ENCODE results near the gene CCDC201.

The CCDC201 gene, protein sequence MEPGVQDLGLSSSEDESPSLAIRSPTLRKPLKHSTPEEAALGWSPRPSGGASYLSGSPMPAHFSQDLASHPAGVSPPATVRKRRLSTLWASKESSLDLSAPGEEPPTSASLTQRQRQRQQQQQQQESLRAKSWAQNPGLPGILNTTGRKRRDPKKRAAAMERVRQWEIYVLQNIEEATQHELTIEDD

DNA sequence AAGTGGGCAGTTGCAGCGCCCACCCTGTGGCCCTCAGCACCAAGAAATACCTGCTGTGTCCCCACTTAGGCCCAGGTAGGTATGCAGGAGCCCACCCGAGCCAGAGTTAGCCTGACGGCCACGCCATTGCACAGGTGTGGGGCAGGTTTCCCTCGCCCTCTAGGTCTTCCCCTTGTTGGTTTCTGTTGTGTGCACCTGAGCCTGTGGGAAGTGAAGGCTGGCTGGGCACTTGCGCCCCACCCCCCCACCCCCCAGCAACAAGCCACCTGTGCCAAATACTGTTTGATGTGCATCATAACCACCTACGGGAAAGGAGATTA lies at the start of gene CCDC201:
Gene CCDC201, minus strand, starts transcription at position 48 of the 320 bp plus-strand sequence. CDS start 75 bp downstream, outside the sequence.
- Histone ChIP-seq H2AFZ (ENCODE audit: low read length) (peak within 1 kb of the TSS; percentile 46), H3K4me3 (ENCODE audit: low read length) (no peak within 1 kb of the TSS), H3K9ac (ENCODE audit: low read length) (no peak within 1 kb of the TSS), H3K36me3 (replicated peaks; ENCODE audit: insufficient read depth, low read length) (no peaks in the 10 kb centered on the region), H3K79me2 (ENCODE audit: low read length) (no peaks in the 10 kb centered on the region), H3K27ac (ENCODE audit: low read length) (peak within 1 kb of the TSS; percentile 70; the same call in 1 of the 2 replicates), H3K9me2 (replicated peaks; ENCODE audit: insufficient read depth, low read length) (no peaks in the 10 kb centered on the region), H3K9me3 (replicated peaks; ENCODE audit: insufficient read depth, low read length) (no peaks in the 10 kb centered on the region), H3K27me3 (replicated peaks; ENCODE audit: insufficient read depth, low read length) (no peaks in the 10 kb centered on the region), H3K4me2 (ENCODE audit: low read depth, low read length) (peak within 1 kb of the TSS; percentile 33), H3K4me1 (ENCODE audit: low read length) (peaks cover 33% of the 10 kb centered on the region), H3F3A (ENCODE audit: insufficient read depth, low read length) (peaks cover 15% of the 10 kb centered on the region; the same call in 1 of the 2 replicates), H4K20me1 (ENCODE audit: insufficient read depth, low read length) (no peaks in the 10 kb centered on the region)
- TF ChIP-seq CTCF (IDR thresholded peaks at IDR 0.05; ENCODE audit: low read length) (no peak), EZH2 (optimal IDR thresholded peaks at IDR 0.05; ENCODE audit: low read depth, low read length) (no peak), EZH2phosphoT487 (IDR thresholded peaks at IDR 0.05; ENCODE audit: low read length) (no peak)
- DNase-seq = no peak

DNA sequence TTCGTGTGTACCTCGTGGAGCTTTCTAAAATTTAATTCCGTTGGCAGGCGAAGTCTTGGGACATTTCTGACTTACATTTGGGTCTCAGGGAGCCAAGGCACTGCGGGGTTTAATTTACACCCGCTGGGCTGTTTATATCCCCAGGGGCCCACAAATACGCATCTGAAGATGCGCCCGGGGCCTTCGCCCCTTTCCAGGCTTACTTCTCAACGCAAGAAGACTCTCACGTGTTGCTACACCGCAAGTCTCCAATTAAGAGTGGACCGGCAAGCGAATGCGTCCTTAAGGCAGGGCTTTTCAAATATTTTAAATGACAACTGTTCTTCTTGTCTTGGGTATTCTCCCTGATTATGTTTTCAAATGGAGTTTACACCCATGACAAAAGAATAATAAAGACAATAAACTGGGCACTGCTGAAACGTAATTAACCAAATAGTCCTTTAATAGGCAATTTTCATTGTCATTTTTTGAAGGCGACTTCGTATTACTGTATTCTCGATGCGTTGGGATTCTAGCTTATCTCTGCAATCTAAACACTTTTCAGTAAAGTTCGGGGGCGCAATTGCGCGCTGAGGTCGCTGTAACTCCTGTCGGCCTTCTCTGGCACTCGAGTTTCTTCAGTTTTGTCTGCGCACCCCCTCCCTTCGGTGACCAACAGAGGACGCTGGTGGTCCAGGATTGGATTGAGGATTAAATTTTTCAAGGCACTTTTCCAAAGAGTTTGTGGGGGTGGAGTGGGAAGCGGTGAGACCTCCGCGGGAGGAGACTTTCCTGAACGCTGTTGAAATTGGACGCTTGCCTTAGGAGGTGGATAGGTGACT lies 49.0 kb upstream of the CCDC201 start:
- TF ChIP-seq EZH2phosphoT487 (IDR thresholded peaks at IDR 0.05; ENCODE audit: low read length) (no peak), CTCF (IDR thresholded peaks at IDR 0.05; ENCODE audit: low read length) (peak; percentile 96)
- no peaks in the 10 kb centered on the region for H3K27me3 ChIP-seq (replicated peaks; ENCODE audit: insufficient read depth, low read length)
- H3F3A ChIP-seq (ENCODE audit: insufficient read depth, low read length) = peaks cover 23% of the 10 kb centered on the region
- H2AFZ ChIP-seq (ENCODE audit: low read length) = peak overlapping the region; percentile 91
- H3K79me2 ChIP-seq (ENCODE audit: low read length) = no peaks in the 10 kb centered on the region
- H3K4me2 ChIP-seq (ENCODE audit: low read depth, low read length) = peak overlapping the region; percentile 98
- H3K27ac ChIP-seq (ENCODE audit: low read length) = no peak overlapping the region; the same call in 1 of the 2 replicates
- H3K36me3 ChIP-seq (replicated peaks; ENCODE audit: insufficient read depth, low read length) = no peaks in the 10 kb centered on the region
- H3K4me1 ChIP-seq (ENCODE audit: low read length) = peaks cover 21% of the 10 kb centered on the region; the same call in 1 of the 2 replicates
- H3K4me3 ChIP-seq (ENCODE audit: low read length) = peak overlapping the region; percentile 65
- H3K9ac ChIP-seq (ENCODE audit: low read length) = peak overlapping the region; percentile 33; the same call in 1 of the 2 replicates
- H3K9me2 ChIP-seq (replicated peaks; ENCODE audit: insufficient read depth, low read length) = no peaks in the 10 kb centered on the region
- H3K9me3 ChIP-seq (replicated peaks; ENCODE audit: insufficient read depth, low read length) = no peaks in the 10 kb centered on the region
- DNase-seq = peak; percentile 74
- no peaks in the 10 kb centered on the region for H4K20me1 ChIP-seq (ENCODE audit: insufficient read depth, low read length)

GRCh38 chr7:45921381-45921698 lies 48.5 kb upstream of the CCDC201 start:
- Histone ChIP-seq H3K4me3 (ENCODE audit: low read length) (peak overlapping the region; percentile 65), H3K36me3 (replicated peaks; ENCODE audit: insufficient read depth, low read length) (no peaks in the 10 kb centered on the region), H3K4me2 (ENCODE audit: low read depth, low read length) (peak overlapping the region; percentile 98), H3K4me1 (ENCODE audit: low read length) (peaks cover 21% of the 10 kb centered on the region; the same call in 1 of the 2 replicates), H3K9ac (ENCODE audit: low read length) (peak overlapping the region; percentile 27; the same call in 1 of the 2 replicates), H3K79me2 (ENCODE audit: low read length) (no peaks in the 10 kb centered on the region), H3K9me3 (replicated peaks; ENCODE audit: insufficient read depth, low read length) (no peaks in the 10 kb centered on the region), H3F3A (ENCODE audit: insufficient read depth, low read length) (peaks cover 23% of the 10 kb centered on the region), H3K9me2 (replicated peaks; ENCODE audit: insufficient read depth, low read length) (no peaks in the 10 kb centered on the region), H2AFZ (ENCODE audit: low read length) (peak overlapping the region; percentile 91; the same call in 1 of the 2 replicates), H3K27me3 (replicated peaks; ENCODE audit: insufficient read depth, low read length) (no peaks in the 10 kb centered on the region), H3K27ac (ENCODE audit: low read length) (no peak overlapping the region), H4K20me1 (ENCODE audit: insufficient read depth, low read length) (no peaks in the 10 kb centered on the region)
- no peak for TF ChIP-seq EZH2phosphoT487 (IDR thresholded peaks at IDR 0.05; ENCODE audit: low read length)
- no peak for TF ChIP-seq CTCF (IDR thresholded peaks at IDR 0.05; ENCODE audit: low read length)
- TF ChIP-seq EZH2 (optimal IDR thresholded peaks at IDR 0.05; ENCODE audit: low read depth, low read length) = no peak
- DNase-seq = no peak
